Hypothalamus (tissue), 51 donors: ENCODE results near the gene ACLY.

ENCODE experiments used
- DNase-seq, 51 donors: peaks; one replicate each; lab custom pipeline; 2025; lab: John Stamatoyannopoulos, UW

The ACLY gene

DNA sequence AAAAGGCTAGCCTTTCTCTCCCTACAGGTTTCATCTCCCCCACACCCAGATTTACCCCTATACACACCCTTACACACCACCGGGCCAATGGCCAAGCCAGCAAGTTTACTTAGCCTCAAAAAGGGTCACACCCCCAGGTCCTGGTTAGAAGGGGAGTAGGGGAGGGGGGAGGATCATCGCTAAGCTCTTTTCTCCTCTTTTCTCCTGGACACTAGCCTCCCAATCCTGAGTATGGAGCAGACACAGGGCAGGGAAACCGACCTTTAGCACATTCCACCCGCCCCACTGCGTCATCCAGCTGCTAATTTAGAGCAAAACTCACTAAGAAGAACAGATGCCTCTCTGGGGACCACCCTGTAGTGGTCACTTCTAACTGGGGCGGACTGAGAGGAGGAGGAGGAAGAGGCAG is 4.4 kb downstream of the ACLY start:
- no peak for DNase-seq

DNA sequence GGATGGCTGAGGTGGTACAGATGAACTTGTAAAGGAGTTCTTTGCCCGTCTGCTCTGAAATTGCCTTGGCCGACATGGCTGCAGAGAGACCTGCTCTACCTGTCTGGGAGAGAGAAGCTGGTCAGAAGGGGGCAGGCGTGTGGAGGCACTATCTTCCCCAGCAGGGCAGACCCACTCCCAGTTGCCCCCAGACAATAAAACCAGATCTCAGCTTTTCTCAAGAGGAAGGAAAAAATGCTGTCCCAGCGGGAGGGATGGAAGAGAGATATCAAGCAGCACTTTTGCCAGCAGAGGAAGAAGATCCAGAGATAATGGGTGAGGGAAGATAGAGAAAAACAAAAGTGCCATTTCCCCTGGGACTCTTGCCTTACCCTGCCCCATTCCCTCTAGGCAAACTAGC is 5.0 kb downstream of the ACLY start:
- no peak for DNase-seq

DNA sequence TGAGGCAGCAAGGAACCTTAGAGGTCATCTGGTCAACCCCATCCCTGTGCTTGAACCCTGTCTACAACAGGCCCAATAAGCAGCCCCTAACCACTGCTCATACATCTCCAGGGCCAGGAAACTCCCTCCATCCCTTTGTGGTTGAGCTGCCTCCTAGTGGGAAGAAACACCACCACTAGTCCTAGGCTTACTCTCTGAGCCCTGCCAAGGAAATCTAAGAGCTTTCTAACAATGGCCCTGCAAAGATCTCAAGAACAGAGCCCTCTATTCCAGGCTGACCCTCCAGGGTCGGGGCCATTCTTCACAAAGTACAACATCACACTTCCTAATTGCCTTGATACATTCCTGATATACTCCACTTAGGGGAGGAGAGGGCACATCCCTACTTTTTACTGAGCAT is 5.8 kb downstream of the ACLY start:
- no peak for DNase-seq

DNA sequence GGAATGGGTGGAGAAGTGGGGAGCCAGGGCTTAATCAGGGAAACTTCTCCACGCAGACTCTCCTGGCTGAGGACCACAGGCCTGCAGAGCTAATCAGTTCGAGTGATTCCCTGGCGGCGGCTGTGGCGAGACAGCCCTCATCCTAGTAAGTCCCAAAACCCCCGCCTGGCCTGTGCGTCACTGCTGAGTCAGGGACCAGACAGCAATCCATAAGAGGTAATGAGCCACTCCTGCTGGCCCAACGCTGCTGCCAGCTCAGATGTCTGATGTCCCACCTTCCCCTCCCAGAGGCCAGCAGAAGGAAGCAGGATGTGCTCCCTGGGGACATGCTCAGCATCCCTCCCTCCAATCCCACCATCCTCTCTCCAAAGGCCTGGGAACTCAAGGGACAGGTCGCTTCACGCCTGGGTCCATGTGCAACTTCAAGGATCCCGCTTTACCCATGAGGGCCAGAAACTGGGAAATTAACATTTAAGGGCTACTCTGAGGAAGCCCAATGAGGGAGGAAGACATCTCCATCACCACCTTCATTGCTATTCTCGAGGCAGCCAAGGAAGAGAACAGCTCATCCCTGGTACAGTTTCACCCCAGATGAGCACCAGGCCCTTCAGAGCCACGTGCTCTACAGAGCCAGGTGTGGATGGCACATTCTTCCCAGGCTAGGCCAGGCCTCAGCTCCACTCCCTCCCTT is 7.9 kb downstream of the ACLY start:
- DNase-seq: peak in 1 of 51 donors; percentile 15

DNA sequence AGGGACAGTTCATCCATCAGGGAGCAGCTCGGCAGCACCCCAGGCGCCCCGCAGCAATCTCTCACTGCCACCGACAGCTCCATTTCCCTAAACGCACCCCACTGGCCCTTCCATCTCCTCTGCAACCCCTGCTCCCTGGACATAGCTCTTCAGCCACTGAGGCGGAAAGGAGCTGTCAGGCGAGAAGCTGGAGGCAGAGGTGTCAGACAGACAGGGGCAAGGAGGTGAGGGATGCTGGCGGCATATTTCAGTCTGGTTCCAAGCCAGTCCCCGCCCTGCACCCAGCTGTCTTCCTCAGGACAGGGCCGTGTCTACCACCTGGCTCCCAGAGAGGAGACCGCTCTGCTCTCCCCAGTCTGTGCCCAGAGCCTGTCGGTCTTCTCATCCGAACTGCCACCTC is 9.7 kb downstream of the ACLY start:
- no peak for DNase-seq

DNA sequence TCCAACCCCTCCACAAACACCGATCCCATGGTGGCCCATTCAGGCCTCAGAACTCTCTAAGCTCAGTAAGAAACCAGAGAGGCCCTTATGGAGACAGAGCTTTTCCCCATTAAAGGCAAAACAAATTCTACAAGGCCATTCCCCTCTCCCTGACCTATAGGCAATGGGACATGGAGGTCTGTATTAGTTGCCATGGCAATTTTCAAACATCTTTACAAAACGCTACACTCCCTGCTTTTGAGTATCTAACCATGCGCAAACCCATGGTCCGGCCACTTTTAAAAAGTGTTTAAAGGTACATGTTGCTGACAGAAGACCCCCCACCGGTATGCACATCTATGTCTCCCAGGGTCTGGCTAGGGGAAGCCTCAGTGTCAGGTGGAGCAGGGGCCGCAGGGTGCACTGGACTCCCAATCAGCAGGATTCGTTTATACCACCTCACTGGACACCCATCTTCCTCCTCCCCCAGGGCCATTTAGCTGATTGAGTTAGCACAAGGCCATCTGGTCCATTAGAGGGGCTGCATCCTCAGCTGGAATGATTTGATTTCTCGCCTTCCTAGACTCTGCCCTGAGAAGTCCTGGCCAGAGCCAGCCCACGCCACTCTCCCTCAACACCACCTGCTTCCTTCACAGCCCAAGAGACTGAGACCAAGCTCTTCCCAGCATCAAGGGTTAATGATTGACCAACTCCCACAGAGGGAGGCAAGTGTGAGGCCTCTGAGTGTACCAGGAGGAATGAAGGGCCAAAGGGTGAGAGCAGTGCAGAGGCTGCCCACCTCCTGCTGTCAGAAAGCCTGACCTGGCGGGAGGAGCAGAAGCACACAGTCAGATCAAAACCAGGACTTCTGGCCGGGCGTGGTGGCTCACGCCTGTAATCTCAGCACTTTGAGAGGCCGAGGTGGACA is 10.9 kb downstream of the ACLY start:
- DNase-seq: no peak

DNA sequence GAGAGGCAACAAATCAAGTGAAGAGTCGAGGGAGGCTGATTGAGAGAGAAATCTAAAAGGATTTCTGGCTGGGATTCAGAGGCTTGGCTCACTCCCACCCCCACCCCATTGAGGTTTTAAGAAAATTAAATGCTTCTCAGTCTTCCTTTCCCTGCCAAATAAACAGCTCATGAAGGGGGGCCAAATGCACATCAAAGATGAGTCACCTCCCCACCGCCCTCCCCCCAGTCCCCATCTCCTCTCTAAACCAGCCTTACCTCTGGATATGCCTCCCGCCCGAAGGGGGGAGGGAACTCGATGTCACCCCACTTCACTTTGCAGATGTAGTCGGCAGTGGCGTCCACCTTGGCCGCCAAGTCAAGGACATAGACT is 11.6 kb downstream of the ACLY start:
- peak in 11 of 51 donors; percentile 4 to 47 (median 19) for DNase-seq

DNA sequence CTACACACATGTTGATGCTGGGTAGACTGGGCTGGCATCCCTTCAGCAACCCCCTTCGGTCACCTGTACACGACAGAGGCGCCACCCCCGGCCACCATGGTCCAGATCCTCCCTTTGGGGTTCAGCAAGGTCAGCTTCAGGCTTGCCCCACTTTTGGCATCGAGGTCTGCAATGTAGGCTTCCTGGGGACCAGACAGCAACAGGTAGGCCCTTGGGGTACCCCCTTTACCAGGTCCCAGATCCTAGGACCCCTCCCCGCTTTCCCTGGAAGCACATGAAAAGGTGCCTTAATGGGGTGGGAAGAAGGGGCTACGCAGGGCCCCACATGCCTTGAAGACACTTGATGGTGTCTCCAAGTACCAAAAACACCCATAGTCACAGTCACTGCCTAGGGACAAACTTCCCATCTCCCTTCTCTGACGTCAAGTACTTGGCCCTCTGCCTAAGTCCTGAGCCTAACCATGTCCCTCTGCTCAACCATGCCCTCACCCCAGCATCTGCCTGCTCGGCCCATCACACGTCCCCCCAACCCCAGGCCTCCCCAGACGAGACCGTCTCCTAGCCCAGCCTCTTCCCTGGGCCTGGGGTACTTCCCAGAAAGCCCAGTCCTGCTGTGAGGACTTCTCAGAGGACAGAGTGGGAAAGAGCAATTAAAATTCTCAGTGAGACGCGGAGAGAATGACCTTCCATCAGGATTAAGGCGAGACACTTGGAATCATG is 12.1 kb downstream of the ACLY start:
- DNase-seq: peak in 2 of 51 donors; percentile 33 to 47

DNA sequence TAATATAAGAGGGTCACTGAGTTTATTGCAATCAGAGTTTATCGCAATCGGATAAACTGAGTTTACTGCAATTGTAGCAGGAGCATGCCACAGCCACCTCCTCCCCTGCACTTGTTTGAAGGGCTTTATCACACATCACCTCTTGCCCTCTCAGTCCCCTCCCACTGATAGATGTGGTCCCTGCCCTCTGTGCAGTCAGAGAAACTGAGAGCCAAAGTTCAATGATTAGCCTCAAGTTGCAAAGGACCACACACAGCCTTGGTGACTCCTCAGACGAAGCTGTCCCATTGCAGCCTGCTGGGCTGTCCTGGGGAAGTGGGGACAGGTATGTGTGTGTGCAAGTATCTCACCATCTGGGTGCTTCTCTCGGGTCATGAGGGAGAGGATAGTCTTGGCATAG is 13.6 kb downstream of the ACLY start:
- no peak for DNase-seq

DNA sequence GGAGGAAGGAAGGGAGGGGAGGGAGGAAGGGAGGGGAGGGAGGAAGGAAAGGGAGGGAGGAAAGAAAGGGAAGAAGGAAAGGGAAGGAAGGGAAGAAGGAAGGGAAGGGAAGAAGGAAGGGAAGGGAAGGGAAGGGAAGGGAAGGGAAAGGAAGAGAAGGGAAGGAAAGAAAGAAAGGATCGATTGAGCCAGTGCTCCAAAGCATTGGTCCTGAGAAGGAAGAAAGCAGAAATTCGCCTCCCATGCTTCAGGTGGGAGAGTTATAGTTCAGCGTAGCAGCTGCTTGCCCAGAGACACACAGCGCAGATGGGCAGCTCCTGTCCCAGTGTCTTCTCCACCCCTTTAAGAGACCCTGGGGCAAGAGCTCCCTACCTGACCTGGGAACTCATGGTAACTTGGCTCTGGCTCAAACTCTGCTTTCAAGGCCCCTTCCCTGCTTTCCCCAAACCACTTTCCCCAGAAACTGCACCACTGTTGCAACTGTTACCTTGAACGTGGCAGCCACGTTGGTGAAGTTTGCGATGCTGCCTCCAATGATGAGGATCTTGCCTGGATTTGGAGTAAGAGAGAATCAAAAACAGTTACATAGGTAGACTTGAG is 14.4 kb downstream of the ACLY start:
- DNase-seq: no peak

DNA sequence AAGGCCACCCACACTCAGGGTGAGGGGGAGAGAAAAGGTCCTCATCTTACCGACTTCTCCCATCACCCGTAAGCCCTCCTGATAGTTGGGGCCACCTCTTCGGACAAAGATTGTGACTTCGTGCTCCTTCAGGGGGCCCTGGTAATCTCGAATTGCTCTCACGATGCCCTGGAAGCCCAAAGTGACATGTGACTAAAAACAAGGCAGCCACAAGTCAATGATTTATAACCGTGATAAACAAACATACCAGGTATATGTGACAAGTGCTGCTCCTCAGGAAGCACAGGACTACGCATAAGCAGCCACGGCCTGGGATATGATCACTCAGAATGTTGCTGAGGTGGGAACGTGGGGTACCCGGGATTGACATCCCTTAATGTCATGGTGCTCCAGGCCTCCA is 17.1 kb downstream of the ACLY start:
- no peak for DNase-seq

DNA sequence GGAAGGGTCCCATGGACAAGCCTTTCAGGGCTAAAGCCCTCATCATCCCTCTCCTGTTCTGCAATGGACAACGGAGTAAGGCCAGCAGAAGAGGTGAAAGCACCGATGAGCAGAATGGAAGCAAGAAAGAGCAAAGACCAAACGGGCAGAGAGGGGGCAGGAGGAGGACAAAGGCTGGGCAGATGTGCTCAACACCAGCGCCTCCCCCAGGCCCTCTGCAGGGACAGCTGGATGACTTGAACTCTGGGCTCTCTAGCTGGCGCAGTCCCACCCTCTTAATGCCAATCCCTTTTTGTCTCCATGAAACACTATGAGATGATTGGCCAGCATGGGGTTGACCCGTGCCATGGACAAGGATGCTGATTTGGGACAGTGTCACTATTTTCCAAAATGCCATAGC is 22.0 kb downstream of the ACLY start:
- DNase-seq: no peak

DNA sequence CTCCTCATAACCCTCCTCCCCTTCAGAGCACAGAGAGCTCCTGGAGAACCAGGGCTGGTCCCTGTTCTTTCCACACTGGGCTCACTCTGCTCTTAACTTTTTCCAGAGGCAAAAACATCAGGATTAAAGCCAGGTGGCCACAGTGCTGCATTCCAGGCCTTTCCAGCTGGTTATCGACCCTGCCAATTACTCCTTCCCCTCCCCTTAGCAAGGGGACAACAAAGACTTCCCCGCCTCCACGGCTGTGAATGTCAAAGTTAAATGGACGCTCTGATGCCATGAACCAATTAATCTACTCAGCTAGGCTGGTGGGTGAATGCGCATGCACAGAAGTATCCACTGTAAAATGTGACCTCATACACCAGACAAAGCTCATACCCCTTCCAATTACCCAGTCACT is 23.1 kb downstream of the ACLY start:
- peak in 1 of 51 donors; percentile 6 for DNase-seq

DNA sequence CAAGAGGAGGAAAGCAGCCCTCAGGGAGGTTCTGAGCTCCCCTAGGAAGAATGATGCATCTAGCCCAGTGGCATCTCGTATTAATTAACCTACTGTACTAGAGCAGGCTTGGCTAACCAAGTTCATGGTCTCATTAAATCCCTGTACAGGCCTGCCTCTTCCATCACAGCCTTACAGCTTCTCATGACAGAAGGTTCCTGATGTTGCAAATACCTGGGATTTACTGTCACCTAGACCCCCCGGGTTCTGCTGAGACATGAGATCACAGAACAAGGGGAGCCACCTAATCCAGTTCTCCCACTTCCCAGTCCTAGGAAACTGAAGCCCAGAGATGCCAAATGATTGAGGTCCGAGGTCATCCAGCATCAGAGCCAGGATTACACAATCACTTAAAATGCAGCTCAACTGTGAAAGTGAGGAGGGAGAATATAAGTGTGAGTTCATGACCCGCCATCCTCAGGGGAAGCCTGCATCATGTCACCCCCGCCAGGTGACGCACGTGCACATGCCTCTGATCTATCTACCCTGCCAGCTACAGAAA is 23.9 kb downstream of the ACLY start:
- DNase-seq: no peak

DNA sequence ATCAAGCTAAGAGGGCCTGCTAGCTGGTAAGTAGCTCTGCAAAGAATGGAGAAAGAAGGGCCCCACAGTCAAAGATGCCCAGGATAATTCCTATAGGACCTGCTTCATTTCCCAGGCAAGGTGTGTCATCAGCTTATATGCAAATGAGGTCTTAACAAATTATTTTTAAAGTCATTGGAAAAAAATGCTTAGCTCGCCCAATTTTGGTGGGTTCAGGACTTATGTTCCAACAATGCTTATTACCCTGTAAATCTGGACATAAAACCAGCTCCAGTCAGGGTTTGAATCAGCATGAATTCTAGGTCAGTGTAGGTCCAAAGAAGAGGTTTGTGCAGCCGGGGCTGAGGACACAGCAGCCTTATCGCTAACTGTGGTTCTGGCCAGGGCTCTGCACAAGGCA is 25.4 kb downstream of the ACLY start:
- no peak for DNase-seq

DNA sequence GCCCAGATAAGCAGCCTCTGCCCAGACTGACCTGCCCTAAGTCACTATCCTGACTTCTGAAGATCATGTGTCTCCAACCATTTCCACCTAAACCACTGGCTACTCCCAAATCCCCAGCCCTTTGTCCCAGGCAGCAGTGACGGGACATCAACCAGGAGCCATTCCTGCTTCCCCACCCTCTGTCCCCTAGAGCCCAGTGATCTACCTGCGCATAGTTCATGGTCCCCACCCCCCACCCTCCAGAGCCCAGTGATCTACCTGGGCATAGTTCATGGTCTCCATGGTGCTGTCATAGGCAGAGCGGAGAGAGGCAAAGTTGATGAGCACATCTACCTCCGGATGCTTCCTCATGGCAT is 26.8 kb downstream of the ACLY start:
- DNase-seq: no peak

DNA sequence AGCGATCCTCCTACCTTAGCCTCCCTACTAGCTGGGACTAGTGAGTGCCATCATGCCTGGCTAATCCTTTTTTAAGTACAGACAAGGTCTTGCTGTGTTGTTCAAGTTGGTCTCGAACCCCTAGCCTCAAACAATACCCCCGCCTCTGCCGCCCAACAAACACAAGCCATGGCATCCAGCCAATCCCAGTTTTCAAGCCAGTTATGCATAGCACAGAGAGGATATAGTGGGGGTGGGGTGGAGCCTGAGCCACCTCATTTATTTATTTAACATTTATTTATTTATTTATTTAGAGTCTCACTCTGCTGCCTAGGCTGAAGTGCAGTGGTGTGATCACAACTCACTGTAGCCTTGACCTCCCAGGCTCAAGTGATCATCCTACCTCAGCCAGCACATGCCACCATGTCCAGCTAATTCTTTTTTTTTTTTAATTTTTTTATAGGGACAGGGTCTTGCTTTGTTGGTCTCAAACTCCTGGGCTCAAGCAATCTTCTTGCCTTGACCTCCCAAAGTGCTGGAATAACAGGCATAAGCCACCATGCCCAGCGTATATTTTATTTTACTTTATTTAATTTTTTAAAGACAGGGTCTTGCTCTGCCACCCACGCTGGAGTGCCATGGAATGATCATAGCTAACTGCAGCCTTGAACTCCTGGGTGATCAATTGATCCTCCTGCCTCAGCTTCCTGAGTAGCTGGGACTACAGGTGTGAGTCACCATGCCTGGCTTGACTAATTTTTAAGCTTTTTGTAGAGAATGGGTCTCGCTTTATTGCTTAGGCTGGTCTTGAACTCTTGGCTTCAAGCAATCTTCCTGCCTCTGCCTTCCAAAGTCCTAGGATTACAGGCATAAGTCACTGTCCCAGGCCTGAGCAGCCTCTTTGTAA is 27.4 kb downstream of the ACLY start:
- DNase-seq: no peak

DNA sequence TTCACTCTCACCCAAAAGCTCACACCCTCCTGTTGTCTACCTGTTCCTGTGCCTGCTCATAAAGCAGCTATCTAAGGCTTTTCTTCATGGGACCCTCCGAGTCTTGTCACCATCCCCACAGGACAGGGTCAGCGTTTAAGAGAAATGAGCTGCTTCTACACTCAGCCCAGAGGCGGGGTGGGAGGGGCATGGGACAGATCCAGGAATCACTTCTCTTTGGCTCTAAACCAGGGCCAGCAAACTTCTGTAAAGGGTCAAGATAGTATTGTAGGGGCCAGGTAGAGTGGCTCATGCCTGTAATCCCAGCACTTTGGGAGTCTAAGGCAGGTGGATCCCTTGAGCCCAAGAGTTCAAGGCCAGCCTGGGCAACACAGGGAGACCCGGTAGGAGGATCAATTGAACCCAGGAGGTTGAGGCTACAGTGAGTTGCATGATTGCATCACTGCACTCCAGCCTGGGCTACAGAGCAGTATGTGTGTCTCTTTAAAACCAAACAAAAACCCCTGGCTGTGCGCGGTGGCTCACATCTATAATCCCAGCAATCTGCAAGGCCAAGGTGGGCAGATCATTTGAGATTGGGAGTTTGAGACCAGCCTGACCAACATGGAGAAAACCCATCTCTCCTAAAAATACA is 30.3 kb downstream of the ACLY start:
- peak in 1 of 51 donors; percentile 7 for DNase-seq

DNA sequence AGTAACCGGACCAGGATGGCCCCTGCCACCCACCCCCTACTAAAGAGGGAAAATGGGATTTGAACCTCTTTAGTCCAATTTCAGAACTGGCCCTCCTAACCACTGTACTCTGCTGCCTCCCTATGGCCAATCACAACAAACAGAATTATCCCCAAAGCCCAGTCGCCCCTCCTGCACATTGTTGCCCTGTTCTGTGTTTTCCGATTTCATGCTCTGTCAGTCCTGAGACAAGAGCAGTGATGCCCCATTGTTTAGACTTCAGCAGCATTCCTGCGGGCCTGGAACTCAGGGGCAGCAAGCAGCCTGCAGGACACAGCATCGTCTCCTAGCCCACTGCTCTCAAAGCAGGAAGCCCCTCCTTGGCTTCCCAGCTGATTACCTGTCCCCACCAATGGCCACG is 33.0 kb downstream of the ACLY start:
- peak in 4 of 51 donors; percentile 4 to 9 (median 8) for DNase-seq
